Measurements from ENCODE around the gene KLHL6.

KLHL6 gene

GRCh38 chr3:183564046-183564445 lies 8.5 kb upstream of the KLHL6 start:
- DNase-seq: no peak

- no peak for DNase-seq
Measured at GRCh38 chr3:183563536-183563874, 8.0 kb upstream of the KLHL6 start.

- no peak for DNase-seq
Measured at GRCh38 chr3:183560607-183561006, 5.1 kb upstream of the KLHL6 start.

- DNase-seq: no peak
Measured at GRCh38 chr3:183558495-183558894, 3.0 kb upstream of the KLHL6 start.

- no peak for DNase-seq
Measured at GRCh38 chr3:183556722-183557121, 1.2 kb upstream of the KLHL6 start.

GRCh38 chr3:183554377-183554776 lies 1.1 kb downstream of the KLHL6 start:
- DNase-seq: no peak

GRCh38 chr3:183553334-183554026 lies 2.0 kb downstream of the KLHL6 start:
- DNase-seq: no peak

GRCh38 chr3:183551930-183552329 lies 3.6 kb downstream of the KLHL6 start:
- DNase-seq: no peak

GRCh38 chr3:183548262-183548769 lies 7.2 kb downstream of the KLHL6 start:
- DNase-seq: no peak

- no peak for DNase-seq
Measured at GRCh38 chr3:183546625-183547024, 8.9 kb downstream of the KLHL6 start.

GRCh38 chr3:183545708-183546107 lies 9.8 kb downstream of the KLHL6 start:
- DNase-seq: no peak

GRCh38 chr3:183542355-183542754 lies 13.2 kb downstream of the KLHL6 start:
- DNase-seq: no peak

- no peak for DNase-seq
Measured at GRCh38 chr3:183541738-183542137, 13.8 kb downstream of the KLHL6 start.

- no peak for DNase-seq
Measured at GRCh38 chr3:183541235-183541655, 14.3 kb downstream of the KLHL6 start.

GRCh38 chr3:183540501-183541234 lies 14.8 kb downstream of the KLHL6 start:
- no peak for DNase-seq

- no peak for DNase-seq
Measured at GRCh38 chr3:183539811-183540210, 15.7 kb downstream of the KLHL6 start.

- DNase-seq: no peak
Measured at GRCh38 chr3:183538486-183538885, 17.0 kb downstream of the KLHL6 start.

- DNase-seq: no peak
Measured at GRCh38 chr3:183537295-183537730, 18.2 kb downstream of the KLHL6 start.

GRCh38 chr3:183536238-183536880 lies 19.1 kb downstream of the KLHL6 start:
- DNase-seq: no peak

GRCh38 chr3:183534249-183534648 lies 21.3 kb downstream of the KLHL6 start:
- no peak for DNase-seq

- DNase-seq: no peak
Measured at GRCh38 chr3:183533412-183534132, 21.9 kb downstream of the KLHL6 start.

GRCh38 chr3:183532620-183533411 lies 22.7 kb downstream of the KLHL6 start:
- no peak for DNase-seq

All from stimulated activated CD4-positive, alpha-beta T cell treated with anti-CD3 and anti-CD28 coated beads, Interleukin-2, amount 100 ng/mL, for 48 hours (primary cell).